NOMO-1 treated with dmso at 0.1 percent for 144 hours (cell line): ENCODE results near the gene DGLUCY.
"Not testable (repeated sequence)": the region's sequence is repeated elsewhere in the genome, so short reads cannot be mapped to it uniquely, and the experiment has no call there.

Source experiments
- DNase-seq: peaks from one replicate; lab custom pipeline; 2025; ENCODE audit not compliant: unreplicated experiment; lab: John Stamatoyannopoulos, UW

DGLUCY gene

DNA sequence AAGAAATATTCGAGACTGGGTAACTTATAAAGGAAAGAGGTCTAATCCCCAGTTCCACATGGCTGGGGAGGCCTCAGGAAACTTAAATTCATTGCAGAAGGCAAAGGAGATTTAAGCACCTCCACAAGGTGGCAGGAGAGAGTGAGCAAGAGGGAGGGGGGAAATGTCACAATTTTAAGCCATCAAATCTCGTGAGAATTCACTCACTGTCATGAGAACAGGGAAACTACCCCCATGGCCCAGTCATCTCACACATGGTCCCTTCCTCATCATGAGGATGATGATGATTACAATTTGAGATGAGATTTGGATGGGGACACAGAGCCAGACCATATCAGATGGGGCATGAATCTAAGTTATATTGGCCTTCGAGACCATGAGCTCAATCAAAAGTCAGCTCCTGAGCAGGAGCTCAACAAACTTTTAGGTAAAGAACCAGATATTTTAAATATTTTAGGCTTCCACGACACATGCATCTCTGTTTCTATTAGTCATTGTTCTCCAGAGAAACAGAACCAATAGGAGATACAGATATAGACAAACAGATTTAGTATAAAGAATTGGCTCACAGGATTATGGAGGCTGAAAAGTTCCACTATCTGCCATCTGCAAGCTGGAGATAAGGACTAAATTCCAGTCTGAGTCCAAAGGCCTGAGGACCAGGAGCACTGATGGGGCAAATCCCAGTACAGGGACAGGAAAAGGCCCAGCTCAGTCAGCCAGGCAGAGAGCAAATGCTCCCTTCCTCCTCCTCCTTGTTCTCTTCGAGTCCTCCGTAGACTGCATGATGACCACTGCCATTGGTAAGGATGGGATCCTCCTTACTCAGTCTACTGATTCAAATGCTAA is 24.9 kb downstream of the DGLUCY start:
- DNase-seq = no peak

- no peak for DNase-seq
Measured at GRCh38 chr14:91139776-91140175, 25.9 kb downstream of the DGLUCY start.

DNA sequence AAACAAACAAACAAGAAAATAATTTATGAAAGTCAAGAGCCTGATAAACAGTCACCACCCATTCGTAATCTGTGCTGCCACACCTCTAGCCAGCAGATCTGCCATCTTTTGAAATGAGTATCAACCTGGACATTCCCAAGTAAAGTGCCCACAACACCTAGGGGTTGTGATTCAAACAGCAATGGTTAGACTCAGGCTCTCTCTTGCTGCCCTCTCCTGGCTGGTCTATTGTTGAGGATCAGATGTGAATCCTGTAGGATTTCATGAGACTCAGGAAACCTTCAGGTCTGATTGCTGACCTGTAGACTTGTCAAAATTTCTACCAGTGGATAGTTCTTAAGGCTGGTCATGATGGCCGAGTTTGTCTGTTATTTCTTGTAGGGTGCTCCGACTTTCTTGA is 26.8 kb downstream of the DGLUCY start:
- DNase-seq = no peak

DNA sequence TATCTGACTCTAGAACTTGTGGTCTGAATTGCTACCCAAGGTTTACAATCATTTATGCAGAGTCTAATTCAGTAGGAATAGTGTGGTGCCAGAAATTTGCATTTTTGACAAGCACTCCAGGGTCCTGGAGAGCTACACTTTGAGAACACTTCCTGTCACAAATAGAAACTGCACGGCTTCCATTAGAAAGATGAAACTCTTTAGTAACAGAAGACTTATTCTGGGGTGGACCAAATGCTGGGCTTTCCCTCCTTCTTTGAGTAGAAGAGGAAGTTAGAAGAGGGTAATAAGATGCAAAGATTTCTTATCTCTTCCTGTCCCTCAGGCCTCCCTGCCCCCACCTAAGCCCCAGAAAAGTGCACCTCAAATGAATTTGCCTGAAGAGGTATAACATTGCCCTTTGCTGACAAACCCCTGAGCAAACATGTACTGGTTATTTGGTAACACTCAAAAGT is 28.4 kb downstream of the DGLUCY start:
- peak; percentile 18 for DNase-seq

DNA sequence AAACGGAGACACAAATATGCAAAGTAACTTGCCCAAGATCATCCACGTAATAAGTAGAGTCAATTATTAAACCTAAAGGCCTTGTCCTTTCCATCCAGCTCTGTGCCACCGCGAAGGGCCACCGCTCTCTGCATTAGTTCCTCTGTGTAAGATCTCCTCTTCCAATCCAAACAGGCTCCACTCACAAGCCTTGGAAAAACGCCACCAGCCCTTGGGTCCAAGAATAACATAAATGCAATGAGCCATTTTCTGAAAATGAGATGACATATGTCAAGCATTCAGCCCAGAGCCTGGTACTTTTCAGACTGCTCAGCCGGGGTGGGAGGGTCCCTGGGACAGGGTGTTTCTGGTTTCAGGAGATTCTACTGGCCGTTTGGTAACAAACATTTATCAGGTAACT is 30.0 kb downstream of the DGLUCY start:
- no peak for DNase-seq

DNA sequence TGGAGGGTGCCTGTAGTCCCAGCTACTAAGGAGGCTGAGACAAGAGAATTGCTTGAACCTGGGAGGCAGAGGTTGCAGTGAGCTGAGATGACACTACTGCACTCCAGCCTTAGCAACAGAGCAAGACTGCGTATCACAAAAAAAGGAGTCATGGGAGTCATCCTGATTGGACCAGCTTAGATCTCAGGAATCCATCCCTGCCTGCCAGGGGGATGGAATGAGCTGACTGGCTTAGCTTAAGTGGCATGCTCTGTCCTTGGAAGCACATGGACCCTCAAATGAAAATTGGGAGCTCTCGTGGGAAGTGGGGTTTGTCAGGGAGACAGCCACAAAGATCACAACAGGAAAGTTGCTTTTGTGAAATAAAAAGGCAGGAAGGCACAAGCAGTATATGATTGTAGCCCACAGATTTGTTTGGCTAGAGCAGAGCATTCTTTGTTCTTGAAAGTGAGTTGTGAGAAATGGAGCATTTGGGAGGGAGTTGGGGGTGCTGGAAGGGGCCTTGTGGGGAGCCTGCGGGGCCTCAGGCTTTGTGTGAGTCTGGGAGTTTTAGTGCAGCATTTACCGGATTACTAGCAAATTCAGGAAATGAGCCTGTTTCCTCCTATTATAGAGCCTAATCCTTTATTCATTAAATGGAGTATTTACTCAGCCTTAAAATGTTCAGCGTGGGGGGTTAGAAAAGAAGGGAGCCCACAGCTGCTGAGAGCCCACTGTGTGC is 30.7 kb downstream of the DGLUCY start:
- no peak for DNase-seq

DNA sequence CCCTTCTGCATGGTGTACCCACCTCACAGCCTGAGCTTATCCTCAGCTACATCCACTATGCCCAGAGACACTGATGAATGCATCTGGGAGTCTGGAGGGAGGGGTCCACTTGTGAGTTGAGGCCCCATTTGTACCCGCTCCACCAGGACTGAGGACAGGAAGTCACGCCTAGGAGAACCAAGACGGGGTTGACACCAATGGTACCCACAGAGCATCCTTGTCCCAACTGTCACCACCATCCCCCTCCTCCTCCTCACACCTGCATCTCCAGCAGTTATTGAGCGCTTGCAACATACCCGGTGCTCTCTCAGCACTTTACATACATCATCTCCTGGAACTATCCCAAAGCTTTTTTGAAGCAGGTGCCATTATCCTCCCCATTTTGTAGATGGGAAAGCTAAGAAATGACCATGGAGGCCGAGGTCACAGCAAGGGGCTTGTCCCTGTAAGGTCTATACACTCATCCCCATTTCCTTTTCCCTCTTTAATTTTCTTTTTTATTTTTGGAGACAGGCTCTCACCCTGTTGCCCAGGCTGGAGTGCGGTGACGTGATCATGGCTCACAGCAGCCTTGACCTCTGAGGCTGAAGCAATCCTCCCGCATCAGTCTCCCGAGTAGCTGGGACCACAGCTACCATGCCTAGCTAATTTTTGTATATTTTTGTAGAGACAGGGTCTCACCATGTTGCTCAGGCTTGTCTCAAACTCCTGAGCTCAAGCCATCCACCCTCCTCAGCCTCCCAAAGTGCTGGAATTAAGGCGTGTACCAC is 31.7 kb downstream of the DGLUCY start:
- no peak for DNase-seq

GRCh38 chr14:91146661-91147060 is 32.8 kb downstream of the DGLUCY start:
- DNase-seq = no peak

DNA sequence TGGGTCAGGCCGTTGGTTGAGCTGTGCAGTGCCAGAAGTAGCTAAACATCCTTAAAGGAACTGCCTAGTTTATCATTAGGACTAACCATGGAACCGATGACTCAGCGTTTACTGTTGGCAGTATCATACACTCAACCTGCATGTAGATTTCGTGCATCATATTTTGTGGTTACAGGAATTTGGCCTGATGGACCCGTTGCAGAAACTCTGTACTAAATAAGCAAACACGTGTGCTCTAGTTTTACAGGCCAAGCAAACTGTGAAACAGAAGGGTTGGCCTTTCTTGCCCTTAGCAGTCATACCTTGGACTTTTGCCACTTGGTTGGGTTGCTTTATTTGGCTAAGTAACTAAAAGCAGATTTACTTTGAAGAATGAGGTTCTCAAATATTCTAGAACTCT is 35.6 kb downstream of the DGLUCY start:
- no peak for DNase-seq

DNA sequence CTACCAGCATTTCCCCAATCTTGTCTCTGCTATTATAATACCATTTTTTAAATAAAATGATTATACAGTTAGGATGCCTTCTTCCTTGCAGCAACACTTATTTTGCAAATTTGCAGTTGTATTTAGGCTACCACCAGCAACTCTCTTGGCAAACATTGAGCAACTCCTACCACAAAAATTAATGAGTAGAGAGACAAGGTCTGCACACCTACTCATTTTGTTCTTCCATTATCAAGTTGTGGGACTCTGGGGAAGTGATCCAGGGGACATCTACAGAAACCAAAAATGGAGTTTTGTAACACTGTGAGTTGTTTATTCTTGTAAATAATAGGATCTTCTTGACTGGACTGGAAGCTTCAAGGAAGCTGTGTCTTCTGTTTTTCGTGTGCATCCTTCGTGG is 38.6 kb downstream of the DGLUCY start:
- DNase-seq = peak; percentile 6

DNA sequence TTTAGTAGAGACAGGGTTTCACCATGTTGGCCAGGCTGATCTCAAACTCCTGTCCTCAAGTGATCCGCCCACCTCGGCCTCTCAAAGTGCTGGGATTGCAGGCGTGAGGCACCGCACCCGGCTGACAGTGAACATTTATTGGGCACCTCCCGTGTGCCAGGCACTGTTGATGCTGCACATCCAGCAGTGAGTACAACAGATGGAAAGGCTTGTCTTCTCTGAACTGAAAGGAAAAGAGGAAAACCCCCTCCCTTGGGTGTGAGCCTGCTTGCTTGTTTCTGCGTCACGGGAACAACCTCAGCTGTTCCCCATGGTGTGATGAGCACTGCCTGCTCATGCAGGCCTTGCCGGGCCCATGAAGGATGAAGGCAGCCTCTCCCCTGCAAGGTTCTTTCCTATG is 39.5 kb downstream of the DGLUCY start:
- no peak for DNase-seq

DNA sequence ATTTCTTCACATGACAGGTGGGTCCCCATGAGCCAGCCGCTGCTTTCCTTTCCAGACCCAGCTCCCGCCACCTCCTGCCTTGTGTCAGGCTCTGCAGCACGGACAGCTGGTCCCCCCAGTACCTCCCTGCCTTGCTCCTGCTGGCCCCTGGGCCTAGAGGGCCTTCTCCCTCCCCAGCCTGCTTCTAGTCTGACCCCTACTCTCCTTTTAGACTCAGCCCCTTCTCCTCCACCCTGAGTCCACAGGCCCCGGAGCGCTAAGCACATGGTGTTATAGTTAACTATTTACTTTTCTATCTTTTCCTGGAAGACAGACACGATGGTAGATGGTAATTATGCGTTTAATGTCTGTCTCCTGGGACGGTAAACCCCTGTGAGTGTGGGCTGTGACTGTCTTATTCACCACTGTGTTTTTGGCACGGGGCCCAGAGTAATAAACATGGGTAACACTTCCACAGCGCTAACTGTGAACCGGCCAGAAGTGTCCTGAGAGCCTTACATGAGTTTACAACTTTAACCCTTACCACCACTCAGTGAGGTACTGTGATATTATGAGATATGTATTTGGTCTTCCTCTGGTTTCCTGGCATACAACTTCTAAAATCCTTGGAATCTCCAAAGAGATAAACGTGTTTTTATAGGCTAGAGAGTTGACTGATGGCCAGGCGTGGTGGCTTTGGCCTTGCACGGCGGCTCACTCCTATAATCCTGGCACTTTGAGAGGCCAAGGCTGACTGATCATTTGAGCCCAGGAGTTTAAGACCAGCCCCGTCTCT is 41.2 kb downstream of the DGLUCY start:
- no peak for DNase-seq

DNA sequence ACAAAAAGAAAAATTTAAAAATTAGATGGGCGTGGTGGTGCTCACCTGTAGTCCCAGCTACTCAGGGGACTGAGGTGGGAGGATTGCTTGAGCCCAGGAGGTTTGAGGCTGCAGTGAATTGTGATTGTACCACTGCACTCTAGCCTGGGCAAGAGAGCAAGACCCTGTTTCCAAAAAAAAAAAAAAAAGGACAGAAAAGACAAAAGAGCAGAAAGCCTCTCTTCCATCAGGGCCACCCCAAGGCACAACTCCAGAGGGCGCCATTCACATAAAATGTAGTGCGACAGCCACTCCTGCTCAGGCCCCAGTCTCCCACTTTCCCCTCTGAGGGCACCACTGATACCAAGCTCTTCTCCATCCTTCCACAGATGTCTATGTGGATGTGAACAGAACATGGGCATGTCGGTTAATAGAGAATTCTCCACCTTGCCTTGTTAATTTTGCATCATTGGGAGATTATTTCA is 41.8 kb downstream of the DGLUCY start:
- no peak for DNase-seq

- not testable (repeated sequence) for DNase-seq
Measured at GRCh38 chr14:91156142-91156666, 42.3 kb downstream of the DGLUCY start.

- DNase-seq = not testable (repeated sequence)
Measured at GRCh38 chr14:91156877-91157276, 43.0 kb downstream of the DGLUCY start.

GRCh38 chr14:91158091-91158790 is 44.4 kb downstream of the DGLUCY start:
- DNase-seq = no peak

DNA sequence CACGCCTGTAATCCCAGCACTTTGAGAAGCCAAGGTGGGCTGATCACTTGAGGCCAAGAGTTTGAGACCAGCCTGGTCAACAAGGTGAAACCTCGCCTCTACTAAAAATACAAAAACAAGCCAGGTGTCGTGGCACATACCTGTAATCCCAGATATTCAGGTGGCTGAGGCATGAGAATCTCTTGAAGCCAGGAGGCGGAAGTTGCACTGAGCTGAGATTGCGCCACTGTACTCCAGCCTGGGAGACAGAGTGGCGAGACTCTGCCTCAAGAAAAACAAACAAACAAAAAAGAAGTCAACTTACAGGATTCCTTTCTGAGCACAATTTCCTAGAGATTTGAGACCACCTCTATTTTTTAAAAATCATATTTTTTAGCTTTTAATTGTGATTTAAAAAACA is 45.3 kb downstream of the DGLUCY start:
- DNase-seq = no peak

DNA sequence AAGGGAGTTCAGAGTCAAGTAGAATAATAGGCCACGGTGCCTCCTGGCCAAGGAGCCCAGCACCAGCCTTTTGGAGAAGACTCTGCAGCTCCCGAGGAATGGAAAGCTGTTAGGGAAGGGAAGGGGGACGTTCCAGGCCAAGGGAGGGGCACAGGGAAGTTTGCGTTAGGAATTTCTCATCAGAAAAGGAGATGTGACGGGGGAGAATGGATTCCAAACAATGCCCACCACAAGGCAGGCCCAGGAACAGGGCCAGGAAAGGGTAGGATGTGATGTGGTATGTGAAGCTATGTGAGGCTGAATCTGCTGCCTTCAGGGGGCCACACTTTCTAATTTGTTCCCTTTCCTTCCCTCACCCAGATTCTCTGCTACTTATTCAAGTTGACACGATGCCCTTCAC is 46.0 kb downstream of the DGLUCY start:
- DNase-seq = no peak

GRCh38 chr14:91163316-91163715 is 49.4 kb downstream of the DGLUCY start:
- DNase-seq = no peak

DNA sequence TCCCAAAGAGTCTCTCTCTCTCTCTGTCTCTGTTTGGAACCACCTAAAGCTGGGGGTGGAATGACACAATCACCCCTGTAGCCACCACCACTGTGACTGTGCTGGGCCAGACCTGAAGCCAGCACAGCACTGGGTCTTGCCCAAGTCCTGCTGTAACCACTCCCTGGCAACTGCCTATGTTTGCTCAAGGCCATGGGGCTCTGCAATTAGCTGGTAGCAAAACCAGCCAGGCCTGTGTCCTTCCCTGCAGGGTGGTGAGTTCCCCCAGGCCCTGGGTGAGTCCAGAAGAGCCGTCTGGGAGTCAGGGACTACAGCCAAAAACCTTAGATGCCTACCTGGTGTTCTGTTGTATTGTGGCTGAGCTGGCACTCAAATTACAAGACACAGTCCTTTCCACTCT is 50.8 kb downstream of the DGLUCY start:
- DNase-seq = no peak
